ENCODE data around the gene AK5. TPM values are rescaled to one million over a fixed set of nuclear protein-coding genes. Genes with fewer than 3 reads are reported as not detected.

Gene AK5
- total and polyA plus RNA-seq, 2 of the 13 experiments (the other 11 are each of a cell fraction or from before 2014, with no cell fraction given) = not detected

GRCh38 chr1:77267035-77267434 lies 14.8 kb upstream of the AK5 start:
- ChIA-PET POLR2A (no interaction called here), CTCF (ENCODE audit: low intra/inter-chr PET ratio, low total read pairs) (no interaction called here)
- no TSS peak for BruUV-seq (replicated peaks)
- DNase-seq (ENCODE audit: low spot score) (no peak), FAIRE-seq (no peak), ATAC-seq (no peak)
- Histone ChIP-seq H3K27ac (ENCODE audit: extremely low read length, insufficient read depth, low read length) (no peak overlapping the region), H3K9ac (ENCODE audit: insufficient read depth, low read depth, low read length) (no peak overlapping the region), H3K4me2 (ENCODE audit: low read depth, low read length) (no peak overlapping the region), H3K79me2 (ENCODE audit: insufficient read depth, low read length) (no peaks in the 10 kb centered on the region), H3K4me3 (replicated peaks in 1 of 3; ENCODE audit: insufficient read depth in 1 of 3, low read depth in 2 of 3, low read length in 3 of 3) (no peak overlapping the region), H4K20me1 (ENCODE audit: insufficient read depth, low read length) (no peaks in the 10 kb centered on the region), H2AFZ (ENCODE audit: low read length) (no peak overlapping the region), H3K27me3 (ENCODE audit: control insufficient read depth in 1 of 2, insufficient read depth in 2 of 2, low read length in 2 of 2) (no peaks in the 10 kb centered on the region; a peak in 1 of 5 replicates), H3K9me3 (ENCODE audit: low read length) (no peaks in the 10 kb centered on the region), H3K36me3 (replicated peaks in 1 of 2; ENCODE audit: control insufficient read depth in 1 of 2, insufficient read depth in 2 of 2, low read length in 2 of 2) (no peaks in the 10 kb centered on the region), H3K4me1 (ENCODE audit: insufficient read depth, low read length) (no peaks in the 10 kb centered on the region)
- 0% methylated on average over 1 of the region's 1 CpG for WGBS (ENCODE audit: low lambda C conversion rate)
- in situ Hi-C loops (cut with HindIII; ENCODE audit: extremely low pct_ligation_motif_present, low pct_unique_long_range_greater_than_20kb) = no loop called here
- TF ChIP-seq HINFP (CRISPR knock-in tag; IDR thresholded peaks at IDR 0.05; ENCODE audit: low read depth) (no peak), TBX3 (IDR thresholded peaks at IDR 0.05; ENCODE audit: borderline replicate concordance) (no peak), STAT5B (CRISPR knock-in tag; IDR thresholded peaks at IDR 0.05) (no peak), ZSCAN31 (CRISPR knock-in tag; IDR thresholded peaks at IDR 0.05; ENCODE audit: low read depth) (no peak), NFE2L1 (CRISPR knock-in tag; IDR thresholded peaks at IDR 0.05; ENCODE audit: borderline replicate concordance) (no peak), MAFK (conservative IDR thresholded peaks at IDR 0.05 in 1 of 2, IDR thresholded peaks at IDR 0.05 in 1 of 2; ENCODE audit: low read length in 2 of 2) (no peak), ZNF264 (CRISPR knock-in tag; IDR thresholded peaks at IDR 0.05) (no peak)
- intact Hi-C loops (cut with micrococcal nuclease; ENCODE audit: unreplicated experiment) = no loop called here
